ENCODE results near the gene RUNDC3A. TPM values are rescaled to one million over a fixed set of nuclear protein-coding genes. Genes with fewer than 3 reads are reported as not detected.

RUNDC3A gene
- total and polyA plus RNA-seq, 2 of the 8 experiments (the other 6 are each of a cell fraction or from before 2014, with no cell fraction given): 6.4 to 13.8 TPM

GRCh38 chr17:44359458-44360143 lies 51.2 kb downstream of the RUNDC3A start:
- no peak overlapping the region for H3K27ac ChIP-seq (ENCODE audit: low read depth, low read length)
- DNase-seq (ENCODE audit: low read depth in 1 of 2, low spot score in 2 of 2) (no peak), FAIRE-seq (no peak)
- CTCF ChIA-PET (ENCODE audit: partially characterized antibody): interaction anchor here (0.7 to 10.1 kb wide), 9 partner anchors 8 to 275 kb away, joined by 3 to 177 read pairs (median 4); partner anchors contain the start of gene GRN
- no peak overlapping the region for H2BK5ac ChIP-seq (ENCODE audit: low read depth, low read length)
- no peak overlapping the region for H2AFZ ChIP-seq (ENCODE audit: low read length)
- peaks cover 0 to 7% of the 10 kb centered on the region in 2 experiments; a peak in 1 of 4 replicates for H3K79me2 ChIP-seq (ENCODE audit: control insufficient read depth in 1 of 2, insufficient read depth in 2 of 2, low read length in 2 of 2)
- no peak overlapping the region for H3K23ac ChIP-seq (ENCODE audit: insufficient read length)
- H3K9me3 ChIP-seq (ENCODE audit: insufficient read depth in 2 of 2, low read depth in 1 of 2, low read length in 1 of 2): no peaks in the 10 kb centered on the region
- no peak overlapping the region; the same call in 1 of the 2 replicates for H4K8ac ChIP-seq (ENCODE audit: extremely low read depth, insufficient read depth, low read length)
- whole genome bisulfite sequencing, 2 experiments (ENCODE audit: extremely low coverage in 1 of 2, insufficient coverage in 1 of 2, insufficient read length in 1 of 2, insufficient replicate concordance in 2 of 2, low coverage in 1 of 2, low lambda C conversion rate in 2 of 2, missing lambda C conversion rate in 1 of 2): 88% methylated on average over 12 of the region's 14 CpGs; no CpG with 5 or more reads in 1 of the 2 experiments
- POLR2A ChIA-PET (ENCODE audit: partially characterized antibody): interaction anchor here (0.6 to 3.3 kb wide), 5 partner anchors 16 to 1340 kb away, joined by 3 to 10 read pairs (median 3); partner anchors contain the start of gene RUNDC3A
- no peak overlapping the region for H3K4ac ChIP-seq (replicated peaks; ENCODE audit: insufficient read length, low read depth, low read length)
- no peak overlapping the region for H2BK120ac ChIP-seq (replicated peaks; ENCODE audit: low read depth, low read length)
- peaks cover 0 to 6% (median 1%) of the 10 kb centered on the region in 4 experiments; a peak in 1 of 8 replicates for H3K36me3 ChIP-seq (ENCODE audit: control insufficient read depth in 2 of 4, insufficient read depth in 4 of 4, low read length in 3 of 4)
- peaks cover 9 to 25% (median 18%) of the 10 kb centered on the region in 4 experiments for H3K4me1 ChIP-seq (replicated peaks in 1 of 4; ENCODE audit: control insufficient read depth in 3 of 4, insufficient read depth in 4 of 4, low read length in 3 of 4)
- peaks cover 3 to 27% of the 10 kb centered on the region in 2 experiments for H4K20me1 ChIP-seq (replicated peaks in 1 of 2; ENCODE audit: control insufficient read depth in 1 of 2, insufficient read depth in 2 of 2, low read length in 2 of 2)
- no peak overlapping the region for H3K18ac ChIP-seq (ENCODE audit: extremely low read depth, low read length)
- no peak overlapping the region for H3K4me2 ChIP-seq (ENCODE audit: insufficient read depth in 1 of 2, low read depth in 2 of 2, low read length in 2 of 2)
- no peak overlapping the region for H4K5ac ChIP-seq (ENCODE audit: insufficient read length, low read depth, low read length)
- H3K23me2 ChIP-seq (ENCODE audit: low read depth, low read length): peaks cover 5% of the 10 kb centered on the region; the same call in 1 of the 2 replicates
- no peaks in the 10 kb centered on the region for H3K27me3 ChIP-seq (replicated peaks in 1 of 4; ENCODE audit: control insufficient read depth in 3 of 4, extremely low read depth in 1 of 4, insufficient read depth in 3 of 4, low read length in 3 of 4)
- H2AK5ac ChIP-seq (ENCODE audit: low read depth, low read length): no peak overlapping the region
- H2BK15ac ChIP-seq (ENCODE audit: low read length): no peak overlapping the region
- H3K9ac ChIP-seq (replicated peaks in 1 of 4; ENCODE audit: extremely low read depth in 1 of 4, low read depth in 3 of 4, low read length in 3 of 4): no peak overlapping the region
- no peak overlapping the region for H3K4me3 ChIP-seq (ENCODE audit: extremely low read depth in 1 of 4, insufficient read depth in 2 of 4, low read depth in 3 of 4, low read length in 4 of 4)
- no peak overlapping the region for H3K14ac ChIP-seq (ENCODE audit: insufficient read length)
- H4K91ac ChIP-seq (replicated peaks; ENCODE audit: insufficient read length, low read length): no peak overlapping the region
- H3K56ac ChIP-seq (replicated peaks; ENCODE audit: insufficient read length, low read depth, low read length): no peak overlapping the region
- peaks cover 12% of the 10 kb centered on the region for H3K79me1 ChIP-seq (ENCODE audit: low read depth, low read length)
- H2BK20ac ChIP-seq (ENCODE audit: low read length): no peak overlapping the region
- H2BK12ac ChIP-seq (ENCODE audit: low read depth, low read length): no peak overlapping the region
- no peak for TF ChIP-seq NANOG (IDR thresholded peaks at IDR 0.05; ENCODE audit: insufficient read depth, low read depth, low read length, poor library complexity, severe bottlenecking)
- no peak for TF ChIP-seq SP4 (IDR thresholded peaks at IDR 0.05; ENCODE audit: low read length)
- TF ChIP-seq CREB1 (IDR thresholded peaks at IDR 0.05): no peak
- no peak for TF ChIP-seq BACH1 (IDR thresholded peaks at IDR 0.05; ENCODE audit: low read length)
- no peak for TF ChIP-seq PHF8 (conservative IDR thresholded peaks at IDR 0.05; ENCODE audit: low read depth, low read length)
- TF ChIP-seq EZH2 (IDR thresholded peaks at IDR 0.05; ENCODE audit: low read depth, low read length, severe bottlenecking): no peak
- TF ChIP-seq TAF7 (optimal IDR thresholded peaks at IDR 0.05; ENCODE audit: borderline replicate concordance, low read depth, low read length): no peak
- TF ChIP-seq CEBPB (IDR thresholded peaks at IDR 0.05; ENCODE audit: low read depth, low read length): no peak
- TF ChIP-seq GTF2F1 (IDR thresholded peaks at IDR 0.05; ENCODE audit: borderline replicate concordance, low read depth, low read length): no peak
- no peak for TF ChIP-seq RXRA (IDR thresholded peaks at IDR 0.05; ENCODE audit: insufficient read depth, low read depth, low read length)
- no peak for TF ChIP-seq FOSL1 (IDR thresholded peaks at IDR 0.05; ENCODE audit: insufficient read depth, low read depth, low read length)
- TF ChIP-seq TEAD4 (IDR thresholded peaks at IDR 0.05; ENCODE audit: low read depth, low read length): no peak
- TF ChIP-seq HDAC2 (IDR thresholded peaks at IDR 0.05; ENCODE audit: borderline replicate concordance in 1 of 2, low read depth in 2 of 2, low read length in 2 of 2): no peak
